Choroid plexus epithelial cell (primary cell): Measurements from ENCODE around the gene TSPAN14.

Experiments used
- DNase-seq: peaks from one replicate; pipeline ENCODE4 v3.0.0-alpha.2; 2010; ENCODE audit warnings: low read depth
- H3K4me3 ChIP-seq: 2 replicates; pipeline ENCODE4 v1.5.1; 2011; ENCODE audit warnings: low read depth, mild to moderate bottlenecking, control low read depth, low read length, moderate library complexity
- CTCF ChIP-seq: conservative IDR thresholded peaks from 2 replicates; pipeline ENCODE4 v1.5.1; 2011; ENCODE audit warnings: low read depth, mild to moderate bottlenecking, control low read depth, inconsistent platforms, low read length, moderate library complexity

TSPAN14 gene

DNA sequence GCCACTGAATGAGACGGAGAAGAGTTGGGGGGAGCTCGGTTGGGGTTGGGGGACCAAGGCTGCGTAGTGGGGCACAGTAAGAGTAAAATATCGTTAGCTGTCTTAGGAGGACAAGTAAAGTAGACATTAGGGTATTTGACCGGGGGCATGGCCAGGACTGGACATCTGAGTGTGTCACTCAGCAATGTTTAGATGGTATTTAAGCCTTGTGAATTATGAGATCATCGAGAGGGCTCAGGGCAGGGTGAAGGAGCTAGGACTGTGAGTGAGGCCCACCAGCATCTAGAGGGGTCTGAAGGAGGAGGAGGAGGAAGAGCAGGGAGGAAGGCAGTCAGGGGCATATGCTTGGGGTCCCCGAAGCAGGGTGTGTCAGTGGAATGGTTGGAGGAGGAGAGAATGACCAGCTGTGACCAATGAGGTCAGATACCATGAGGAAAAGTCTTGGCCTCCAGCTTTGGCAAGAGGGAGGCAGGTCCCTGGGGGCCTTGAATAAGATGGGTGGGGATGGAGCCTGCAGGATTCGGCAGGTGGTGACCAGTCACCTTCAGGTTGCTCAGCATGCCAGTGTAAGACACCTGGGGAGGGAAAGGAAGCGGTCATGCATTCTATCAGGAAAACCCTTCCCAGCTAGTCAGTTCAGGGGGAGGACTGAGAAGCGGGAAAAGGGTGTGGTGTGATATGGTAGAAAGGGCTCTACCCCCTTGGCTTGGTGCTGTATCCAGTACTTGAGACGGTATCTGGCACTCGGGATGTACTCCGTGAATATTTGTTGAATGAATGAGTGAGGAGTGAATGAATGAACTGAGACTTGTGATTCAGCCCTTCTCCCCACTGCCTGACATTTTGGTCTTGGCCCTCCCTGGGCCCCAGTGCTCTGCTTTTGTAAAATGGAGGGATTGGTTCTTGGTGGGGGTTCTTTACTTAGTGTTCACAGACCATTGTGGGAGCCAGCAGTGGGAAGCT lies 48.8 kb downstream of the TSPAN14 start:
- no peak for TF ChIP-seq CTCF
- no peak overlapping the region for H3K4me3 ChIP-seq
- DNase-seq, result no peak

GRCh38 chr10:80503584-80504157 lies 49.6 kb downstream of the TSPAN14 start:
- no peak for DNase-seq
- no peak overlapping the region for H3K4me3 ChIP-seq
- TF ChIP-seq CTCF, result no peak

GRCh38 chr10:80504158-80504811 lies 50.2 kb downstream of the TSPAN14 start:
- DNase-seq, result no peak
- no peak overlapping the region for H3K4me3 ChIP-seq
- TF ChIP-seq CTCF, result no peak

DNA sequence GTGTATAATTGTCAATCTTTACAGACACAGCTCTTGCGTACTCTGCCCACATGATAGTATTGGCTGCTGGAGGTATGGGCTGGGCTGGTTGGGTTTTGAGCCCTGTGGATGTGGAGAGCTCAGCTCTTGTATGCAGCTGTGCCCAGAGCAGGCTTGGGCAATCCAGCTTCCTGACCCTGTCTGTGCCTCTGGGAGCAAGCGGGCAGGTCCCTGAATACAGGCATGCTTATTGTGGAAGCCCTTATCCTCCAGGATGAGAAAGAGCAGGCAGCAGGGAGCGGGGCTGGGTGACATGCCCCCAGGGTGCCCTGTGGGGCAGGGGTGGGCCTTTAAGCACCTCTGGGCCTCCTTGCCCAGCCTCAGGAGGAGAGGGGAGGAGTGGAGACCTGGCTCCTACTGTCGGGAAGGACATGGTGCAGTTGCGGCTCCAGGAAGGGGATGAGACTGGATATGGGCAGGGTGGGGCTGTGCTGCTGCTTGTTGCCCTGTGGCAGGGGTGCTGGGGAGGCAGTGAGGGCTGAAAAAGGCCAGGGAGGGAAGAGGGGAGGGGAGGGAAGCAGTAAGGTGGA lies 50.9 kb downstream of the TSPAN14 start:
- no peak overlapping the region for H3K4me3 ChIP-seq
- no peak for TF ChIP-seq CTCF
- DNase-seq, result no peak

DNA sequence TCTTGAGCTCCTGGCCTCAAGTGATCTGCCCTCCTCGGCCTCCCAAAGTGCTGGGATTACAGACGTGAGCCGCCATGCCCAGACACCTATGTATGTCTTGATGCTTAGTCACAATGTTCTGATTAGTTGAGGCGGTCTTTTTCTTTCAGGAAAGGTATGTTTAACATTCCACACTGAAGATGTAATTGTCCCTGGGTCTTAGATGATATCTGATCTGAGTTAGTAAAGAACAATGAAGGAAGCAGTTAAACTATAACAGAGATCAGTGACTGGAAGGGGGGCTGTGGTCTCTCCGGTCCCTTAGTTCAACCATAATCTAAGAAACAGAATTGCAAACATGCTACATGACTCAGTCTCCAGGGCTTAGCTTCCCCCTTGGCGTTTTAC lies 52.1 kb downstream of the TSPAN14 start:
- peak; percentile 67 for DNase-seq
- no peak overlapping the region for H3K4me3 ChIP-seq
- no peak for TF ChIP-seq CTCF

GRCh38 chr10:80506836-80507487 lies 52.9 kb downstream of the TSPAN14 start:
- DNase-seq, result no peak
- no peak overlapping the region for H3K4me3 ChIP-seq
- TF ChIP-seq CTCF, result no peak
